DOHH2 (cell line): ENCODE results near the gene PDIA6.

ENCODE experiments used
- EZH2phosphoT487 ChIP-seq: fragments of 200-600 bp; sonication (generic); IDR thresholded peaks from 2 replicates; pipeline ENCODE4 v1.6.1; 2017; ENCODE audit warnings: borderline replicate concordance, mild to moderate bottlenecking, antibody characterized with exemption, low read length, moderate library complexity, mixed read lengths
- TF ChIP-seq, protein P1 (sequence below): fragments of 200-600 bp; sonication (generic); IDR thresholded peaks from one replicate; pipeline ENCODE4 v1.5.1; 2014; ENCODE audit warnings: antibody characterized with exemption, mild to moderate bottlenecking, low read depth, low read length; ENCODE audit not compliant: poor library complexity, severe bottlenecking

DNA sequence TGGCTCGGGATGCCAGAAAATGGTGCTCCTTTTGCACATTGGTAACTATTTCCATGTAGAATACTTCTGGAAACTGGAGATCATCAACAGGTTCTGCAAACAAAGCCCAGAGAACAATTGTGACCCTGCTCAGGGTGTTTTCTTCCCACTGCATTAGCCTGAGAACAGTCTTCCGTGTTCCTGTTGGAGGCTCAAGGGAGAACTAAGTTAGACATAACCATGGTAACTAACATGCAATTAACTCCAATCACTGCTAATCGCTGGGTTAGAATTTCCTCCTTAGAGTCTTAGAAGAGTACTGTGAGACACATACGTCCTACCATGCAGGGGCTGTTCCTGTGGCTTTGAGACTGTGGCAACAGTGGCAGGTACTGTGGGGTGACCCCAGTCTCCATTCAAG is 36.0 kb upstream of the PDIA6 start:
- TF ChIP-seq, protein P1, sequence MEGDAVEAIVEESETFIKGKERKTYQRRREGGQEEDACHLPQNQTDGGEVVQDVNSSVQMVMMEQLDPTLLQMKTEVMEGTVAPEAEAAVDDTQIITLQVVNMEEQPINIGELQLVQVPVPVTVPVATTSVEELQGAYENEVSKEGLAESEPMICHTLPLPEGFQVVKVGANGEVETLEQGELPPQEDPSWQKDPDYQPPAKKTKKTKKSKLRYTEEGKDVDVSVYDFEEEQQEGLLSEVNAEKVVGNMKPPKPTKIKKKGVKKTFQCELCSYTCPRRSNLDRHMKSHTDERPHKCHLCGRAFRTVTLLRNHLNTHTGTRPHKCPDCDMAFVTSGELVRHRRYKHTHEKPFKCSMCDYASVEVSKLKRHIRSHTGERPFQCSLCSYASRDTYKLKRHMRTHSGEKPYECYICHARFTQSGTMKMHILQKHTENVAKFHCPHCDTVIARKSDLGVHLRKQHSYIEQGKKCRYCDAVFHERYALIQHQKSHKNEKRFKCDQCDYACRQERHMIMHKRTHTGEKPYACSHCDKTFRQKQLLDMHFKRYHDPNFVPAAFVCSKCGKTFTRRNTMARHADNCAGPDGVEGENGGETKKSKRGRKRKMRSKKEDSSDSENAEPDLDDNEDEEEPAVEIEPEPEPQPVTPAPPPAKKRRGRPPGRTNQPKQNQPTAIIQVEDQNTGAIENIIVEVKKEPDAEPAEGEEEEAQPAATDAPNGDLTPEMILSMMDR = no peak
- no peak for TF ChIP-seq EZH2phosphoT487
